Neural cell (in vitro differentiated cells): ENCODE results near the gene THBS2. TPM values are rescaled to one million over a fixed set of nuclear protein-coding genes. Genes with fewer than 3 reads are reported as not detected.

Experiments used
- H2AFZ ChIP-seq: fragments of 200-600, 300-800 bp; sonication (generic), shearing (Covaris generic); 2 replicates; pipeline ENCODE4 v1.6.0; 2014; ENCODE audit warnings: low read depth, mild to moderate bottlenecking, antibody characterized with exemption, low read length, moderate library complexity
- H3F3A ChIP-seq: fragments of 200-600 bp; shearing (Covaris generic); 2 replicates; pipeline ENCODE4 v1.6.1; 2016; ENCODE audit warnings: mild to moderate bottlenecking, moderate library complexity, mixed read lengths, antibody characterized with exemption, low read length; ENCODE audit not compliant: insufficient read depth, poor library complexity, severe bottlenecking
- H3K27ac ChIP-seq: fragments of 200-600, 300-800 bp; sonication (generic), shearing (Covaris generic); 2 replicates; pipeline ENCODE4 v1.5.1; 2014; ENCODE audit warnings: mild to moderate bottlenecking, low read length, moderate library complexity
- H3K27me3 ChIP-seq: fragments of 300-800, 200-600 bp; sonication (generic), shearing (Covaris generic); 2 replicates; pipeline ENCODE4 v1.6.0; 2014; ENCODE audit warnings: mild to moderate bottlenecking, low read depth, low read length, moderate library complexity; ENCODE audit not compliant: insufficient read depth
- H3K36me3 ChIP-seq: fragments of 300-800, 200-600 bp; sonication (generic), shearing (Covaris generic); 2 replicates; pipeline ENCODE4 v1.5.1; 2014; ENCODE audit warnings: mild to moderate bottlenecking, antibody characterized with exemption, low read length, moderate library complexity; ENCODE audit not compliant: insufficient read depth
- H3K4me2 ChIP-seq: fragments of 300-800, 200-600 bp; sonication (generic), shearing (Covaris generic); 2 replicates; pipeline ENCODE4 v1.6.0; 2014; ENCODE audit warnings: mild to moderate bottlenecking, low read length
- H3K4me3 ChIP-seq: fragments of 300-800, 200-600 bp; sonication (generic), shearing (Covaris generic); 2 replicates; pipeline ENCODE4 v1.5.1; 2014; ENCODE audit warnings: mild to moderate bottlenecking, low read length, moderate library complexity
- H3K79me2 ChIP-seq: fragments of 200-600 bp; shearing (Covaris generic); replicated peaks from 2 replicates; pipeline ENCODE4 v1.6.0; 2014; ENCODE audit warnings: mild to moderate bottlenecking, low read length, moderate library complexity; ENCODE audit not compliant: insufficient read depth
- H3K9ac ChIP-seq: fragments of 300-800, 200-600 bp; sonication (generic), shearing (Covaris generic); 2 replicates; pipeline ENCODE4 v1.6.1; 2016; ENCODE audit warnings: mild to moderate bottlenecking, low read length, mixed read lengths
- H3K9me2 ChIP-seq: fragments of 200-600 bp; shearing (Covaris generic); 2 replicates; pipeline ENCODE4 v1.6.1; 2016; ENCODE audit warnings: mild to moderate bottlenecking, low read length, mixed read lengths; ENCODE audit not compliant: insufficient read depth
- H3K9me3 ChIP-seq: fragments of 200-600, 300-800 bp; sonication (generic), shearing (Covaris generic); 2 replicates; pipeline ENCODE4 v1.6.1; 2016; ENCODE audit warnings: mild to moderate bottlenecking, mixed run types, low read length, moderate library complexity, mixed read lengths
- H4K20me1 ChIP-seq: fragments of 200-600 bp; shearing (Covaris generic); 2 replicates; pipeline ENCODE4 v1.6.1; 2016; ENCODE audit warnings: mild to moderate bottlenecking, mixed run types; ENCODE audit not compliant: insufficient read depth
- CTCF ChIP-seq: fragments of 450-650 bp; IDR thresholded peaks from 2 replicates; pipeline ENCODE4 v1.5.1; 2014; ENCODE audit warnings: antibody characterized with exemption, mild to moderate bottlenecking, moderate library complexity; ENCODE audit not compliant: poor library complexity, severe bottlenecking
- EP300 ChIP-seq: fragments of 450-650 bp; conservative IDR thresholded peaks from 2 replicates; pipeline ENCODE4 v1.6.1; 2014; ENCODE audit warnings: antibody characterized with exemption, mild to moderate bottlenecking, moderate library complexity; ENCODE audit not compliant: poor library complexity, severe bottlenecking
- EZH2 ChIP-seq: fragments of 200-600, 300-800 bp; shearing (Covaris generic), sonication (generic); IDR thresholded peaks from 2 replicates; pipeline ENCODE4 v1.6.1; 2014; ENCODE audit warnings: antibody characterized with exemption, low read length, borderline replicate concordance, mild to moderate bottlenecking; ENCODE audit not compliant: insufficient read depth, poor library complexity, severe bottlenecking
- MXI1 ChIP-seq: fragments of 450-650 bp; conservative IDR thresholded peaks from 2 replicates; pipeline ENCODE4 v1.6.1; 2014; ENCODE audit warnings: antibody characterized with exemption, mild to moderate bottlenecking; ENCODE audit not compliant: poor library complexity, severe bottlenecking
- POLR2AphosphoS5 ChIP-seq: IDR thresholded peaks from 2 replicates; pipeline ENCODE4 v1.6.1; 2012
- RAD21 ChIP-seq: fragments of 450-650 bp; conservative IDR thresholded peaks from 2 replicates; pipeline ENCODE4 v1.6.1; 2014; ENCODE audit warnings: antibody characterized with exemption, mild to moderate bottlenecking, moderate library complexity
- REST ChIP-seq: IDR thresholded peaks from 2 replicates; pipeline ENCODE4 v1.6.1; 2012; ENCODE audit warnings: borderline replicate concordance
- SMC3 ChIP-seq: fragments of 450-650 bp; conservative IDR thresholded peaks from 2 replicates; pipeline ENCODE4 v1.6.1; 2014; ENCODE audit warnings: antibody characterized with exemption, mild to moderate bottlenecking, moderate library complexity; ENCODE audit not compliant: poor library complexity
- TAF1 ChIP-seq: IDR thresholded peaks from 2 replicates; pipeline ENCODE4 v1.6.1; 2012; ENCODE audit warnings: low read depth
- polyA plus RNA-seq: library from polyadenylated mRNA; depleted of rRNA; stranded (reverse); fragments of >200 nt; gene quantifications from 2 replicates; pipeline ENCODE4 v1.2.3, GENCODE V29; 2014

The THBS2 gene
- polyA plus RNA-seq, 1 donor from 2014 or later = 0.88 TPM

GRCh38 chr6:169185692-169186485 lies 67.8 kb downstream of the THBS2 start:
- no peaks in the 10 kb centered on the region for H3K79me2 ChIP-seq
- no peaks in the 10 kb centered on the region for H3K9me3 ChIP-seq
- no peaks in the 10 kb centered on the region for H3K36me3 ChIP-seq
- H3K9ac ChIP-seq = no peak overlapping the region
- H3K4me3 ChIP-seq = no peak overlapping the region
- H3K27me3 ChIP-seq = no peaks in the 10 kb centered on the region
- TF ChIP-seq EP300 (no peak), POLR2AphosphoS5 (no peak), TAF1 (no peak), EZH2 (no peak), REST (no peak), MXI1 (no peak), SMC3 (no peak), CTCF (no peak), RAD21 (no peak)
- no peak overlapping the region for H3K4me2 ChIP-seq
- H2AFZ ChIP-seq = no peak overlapping the region
- H3F3A ChIP-seq = no peaks in the 10 kb centered on the region
- H3K27ac ChIP-seq = no peak overlapping the region
- no peaks in the 10 kb centered on the region for H3K9me2 ChIP-seq
- H4K20me1 ChIP-seq = no peaks in the 10 kb centered on the region

- TF ChIP-seq CTCF (no peak), EP300 (no peak), REST (no peak), POLR2AphosphoS5 (no peak), TAF1 (no peak), MXI1 (no peak)
- no peak overlapping the region for H2AFZ ChIP-seq
- no peaks in the 10 kb centered on the region for H3F3A ChIP-seq
- H3K9ac ChIP-seq = no peak overlapping the region
- no peak overlapping the region for H3K4me3 ChIP-seq
- no peaks in the 10 kb centered on the region for H4K20me1 ChIP-seq
- no peak overlapping the region for H3K4me2 ChIP-seq
- no peaks in the 10 kb centered on the region for H3K27me3 ChIP-seq
- H3K9me2 ChIP-seq = no peaks in the 10 kb centered on the region
- H3K9me3 ChIP-seq = no peaks in the 10 kb centered on the region
- no peaks in the 10 kb centered on the region for H3K79me2 ChIP-seq
- no peaks in the 10 kb centered on the region for H3K36me3 ChIP-seq
- H3K27ac ChIP-seq = no peak overlapping the region
These were observed 68.6 kb downstream of the THBS2 start for GRCh38 chr6:169185011-169185521.
